NCI-H1092 (cell line): ENCODE data around the gene E2F2.
A peak's percentile ranks its signal among the peaks of the same experiment; 100 is the strongest.

ENCODE experiments used
- DNase-seq: peaks from one replicate; lab custom pipeline; 2025; lab: John Stamatoyannopoulos, UW

Gene E2F2

DNA sequence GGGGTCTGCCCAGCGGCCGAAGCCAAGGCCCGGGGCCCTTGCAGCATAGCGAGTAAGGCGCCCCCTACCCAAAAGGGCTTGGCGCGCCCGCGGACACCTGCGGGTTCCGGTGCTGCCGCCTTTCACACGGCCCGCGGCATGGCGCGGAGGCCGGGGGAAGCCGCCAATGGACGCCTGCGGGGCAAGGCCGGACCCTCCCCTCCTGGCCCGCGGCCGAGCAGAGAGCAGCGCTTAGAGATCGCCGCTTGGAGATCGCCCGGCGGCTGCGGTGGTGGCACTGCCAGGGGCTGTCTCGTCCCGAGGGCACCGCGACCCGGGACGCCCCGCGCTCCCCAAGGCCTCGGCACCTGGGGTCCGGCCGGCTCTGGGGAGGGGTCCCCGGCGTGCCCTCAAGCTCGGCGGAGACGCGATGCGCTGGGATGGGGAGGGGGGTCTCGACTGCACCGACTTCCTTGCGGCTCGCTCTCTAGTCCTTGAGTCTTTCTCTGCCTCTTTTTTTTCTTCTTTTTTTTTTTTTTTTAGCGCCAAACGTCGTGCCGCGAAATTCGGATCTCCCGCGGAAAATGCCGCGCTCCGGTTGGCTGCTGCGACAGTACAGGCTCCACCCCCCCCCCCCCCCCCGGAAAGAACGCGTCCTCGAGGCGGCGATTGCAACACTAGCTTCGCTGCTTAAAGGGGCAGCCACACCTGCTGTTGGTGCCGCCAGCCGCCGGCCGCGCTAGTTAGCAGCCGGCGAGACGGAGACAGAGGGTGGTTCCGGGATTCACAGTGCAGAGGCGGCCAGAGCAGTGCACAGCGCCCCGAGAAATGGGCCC, at the start of gene E2F2:
Gene E2F2, minus strand, starts transcription at position 487 of the 815 bp plus-strand sequence. Its CDS starts 440 bp downstream, at position 47.
- peak; percentile 94 for DNase-seq

GRCh38 chr1:23578997-23579363, 47.9 kb upstream of the E2F2 start:
- DNase-seq, result no peak

- DNase-seq, result no peak
Observed at GRCh38 chr1:23578311-23578996, 47.4 kb upstream of the E2F2 start.

- no peak for DNase-seq
Observed at GRCh38 chr1:23577056-23578004, 46.3 kb upstream of the E2F2 start.

DNA sequence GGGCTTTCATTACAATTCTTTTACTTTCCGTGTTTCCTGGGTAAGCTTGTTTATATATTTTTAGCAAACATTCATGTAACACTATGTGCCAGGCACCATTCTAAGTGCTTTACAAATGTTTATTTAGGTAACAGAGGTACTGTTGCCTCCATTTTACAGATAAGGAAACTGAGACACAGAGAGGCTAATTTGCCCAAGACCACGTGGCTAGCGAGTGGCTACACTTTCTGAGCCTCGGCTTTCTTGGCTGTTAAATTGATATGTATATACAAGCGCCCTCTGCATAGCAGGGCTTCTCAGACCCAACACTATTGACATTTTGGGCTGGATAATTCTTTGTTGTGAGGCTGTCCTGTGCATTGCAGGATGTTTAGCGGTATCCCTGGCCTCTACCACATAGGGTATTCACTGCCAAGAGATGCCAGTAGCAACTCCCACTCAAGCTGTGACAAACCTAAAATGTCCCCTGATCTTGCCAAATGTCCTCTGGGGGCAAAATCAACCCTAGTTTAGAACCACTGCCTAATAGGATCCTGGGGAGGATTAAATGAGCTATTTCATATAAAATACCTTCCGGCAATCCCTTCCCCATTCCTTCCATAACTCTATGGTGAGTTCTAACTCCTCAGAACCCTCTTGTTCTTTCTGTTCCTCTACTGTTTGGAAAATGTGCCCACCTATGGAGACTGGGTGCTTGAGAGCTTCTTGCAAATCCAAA, 45.5 kb upstream of the E2F2 start:
- no peak for DNase-seq

GRCh38 chr1:23575226-23575810, 44.3 kb upstream of the E2F2 start:
- no peak for DNase-seq

DNA sequence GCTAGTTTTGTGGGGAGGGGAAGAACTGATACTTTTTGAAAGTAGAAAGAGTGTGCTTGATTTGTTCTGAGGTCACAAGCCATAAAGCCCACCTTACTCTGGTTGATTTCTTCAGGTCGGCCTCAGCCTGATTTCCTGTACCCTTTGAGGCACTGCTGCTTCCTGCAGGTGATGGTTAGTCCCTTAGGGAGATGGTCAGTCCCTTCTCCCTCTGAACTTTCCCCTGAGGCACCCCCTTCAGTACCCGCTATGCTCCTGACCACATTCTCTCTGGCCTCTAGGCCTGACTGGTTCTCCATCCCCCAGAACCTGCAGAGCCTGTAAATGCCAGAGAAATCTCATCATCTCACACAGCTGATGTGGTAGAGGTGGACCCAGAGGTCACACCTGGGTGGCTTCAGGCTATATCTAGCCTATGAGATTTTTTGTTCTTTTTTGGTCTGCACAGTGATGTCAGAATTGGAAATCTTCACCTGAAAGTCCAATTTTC, 43.3 kb upstream of the E2F2 start:
- DNase-seq, result no peak

- DNase-seq, result no peak
Observed at GRCh38 chr1:23573574-23574182, 42.6 kb upstream of the E2F2 start.

GRCh38 chr1:23571465-23571864, 40.4 kb upstream of the E2F2 start:
- no peak for DNase-seq

DNA sequence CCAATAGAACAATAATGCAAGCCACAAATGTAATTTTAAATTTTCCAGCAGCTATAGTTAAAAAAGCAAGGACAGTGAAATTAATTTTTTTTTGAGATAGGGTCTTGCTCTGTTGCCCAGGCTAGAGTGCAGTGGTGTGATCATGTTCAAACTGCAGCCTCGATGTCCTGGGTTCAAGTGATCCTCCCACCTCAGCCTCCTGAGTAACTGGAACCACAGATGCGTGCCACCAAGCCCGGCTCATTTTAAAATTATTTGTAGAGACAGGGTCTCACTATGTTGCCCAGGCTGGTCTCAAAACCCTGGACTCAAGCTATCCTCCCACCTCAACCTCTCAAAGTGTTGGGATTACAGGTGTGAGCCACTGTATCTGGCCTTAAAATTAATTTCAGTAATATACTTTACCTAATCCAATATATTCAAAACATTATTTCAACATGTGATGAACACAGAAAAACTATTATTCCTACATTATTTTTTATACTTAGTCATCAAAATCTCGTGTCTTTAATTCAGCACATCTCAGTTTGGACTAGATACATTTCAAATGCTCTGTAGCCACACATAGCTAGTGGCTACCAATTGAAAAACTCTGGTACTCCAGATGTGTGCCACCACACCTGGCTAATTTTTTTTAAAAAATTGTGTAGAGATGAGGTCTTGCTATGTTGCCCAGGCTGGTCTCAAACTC, 39.1 kb upstream of the E2F2 start:
- no peak for DNase-seq

- DNase-seq, result no peak
Observed at GRCh38 chr1:23568608-23569383, 37.8 kb upstream of the E2F2 start.

DNA sequence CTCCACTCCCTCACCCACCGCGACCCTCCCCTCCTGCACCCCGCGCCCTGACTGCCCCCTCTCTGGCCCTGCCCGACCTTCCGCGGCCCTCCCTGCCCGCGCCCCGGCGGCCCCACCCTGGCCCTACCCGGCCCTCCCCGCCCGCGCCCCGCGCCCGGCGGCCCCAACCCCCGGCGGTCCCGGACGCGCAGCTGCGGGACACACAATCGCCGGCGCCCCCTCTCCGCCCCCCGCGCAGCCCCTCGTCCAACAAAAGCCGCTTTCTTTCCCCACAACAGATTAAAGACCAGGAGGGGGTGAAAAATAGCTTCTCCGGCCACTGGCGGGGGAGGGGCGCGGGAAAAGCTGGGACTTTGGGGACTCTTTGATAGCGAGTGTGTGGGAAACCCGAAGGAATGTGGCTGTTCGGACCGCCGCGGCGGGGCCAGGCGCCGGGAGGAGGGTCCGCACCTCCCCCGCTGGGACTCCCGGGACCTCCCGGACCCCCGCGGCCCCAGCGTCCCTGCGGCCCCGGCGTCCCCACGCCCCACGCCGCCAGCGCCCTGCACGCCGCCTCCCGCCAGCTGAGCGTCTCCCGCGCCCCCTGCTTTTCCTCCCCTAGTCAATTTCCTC, 37.1 kb upstream of the E2F2 start:
- no peak for DNase-seq

GRCh38 chr1:23567629-23567995, 36.6 kb upstream of the E2F2 start:
- no peak for DNase-seq

DNA sequence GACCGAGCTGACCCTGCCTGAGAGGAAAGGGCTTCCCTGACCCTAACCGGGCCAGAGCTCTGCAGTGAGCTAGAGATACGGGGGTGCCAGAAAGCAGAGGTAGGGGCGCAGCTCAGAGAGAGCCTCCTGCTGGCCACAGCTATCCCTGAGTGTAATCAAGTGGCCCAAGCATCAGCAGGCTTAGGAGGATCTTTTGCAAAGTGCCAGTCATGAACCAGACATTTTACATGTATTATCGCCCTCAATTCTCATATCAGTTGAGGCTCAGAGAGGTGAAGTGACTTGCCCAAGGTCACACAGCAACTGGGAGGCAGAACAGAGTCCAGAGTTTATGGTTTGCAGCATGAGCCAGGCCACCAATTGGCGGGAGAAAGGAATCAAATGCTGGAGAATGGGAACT, 35.3 kb upstream of the E2F2 start:
- DNase-seq, result no peak

- no peak for DNase-seq
Observed at GRCh38 chr1:23565776-23566175, 34.7 kb upstream of the E2F2 start.

- no peak for DNase-seq
Observed at GRCh38 chr1:23564529-23565122, 33.6 kb upstream of the E2F2 start.

- DNase-seq, result no peak
Observed at GRCh38 chr1:23563755-23564374, 32.8 kb upstream of the E2F2 start.

DNA sequence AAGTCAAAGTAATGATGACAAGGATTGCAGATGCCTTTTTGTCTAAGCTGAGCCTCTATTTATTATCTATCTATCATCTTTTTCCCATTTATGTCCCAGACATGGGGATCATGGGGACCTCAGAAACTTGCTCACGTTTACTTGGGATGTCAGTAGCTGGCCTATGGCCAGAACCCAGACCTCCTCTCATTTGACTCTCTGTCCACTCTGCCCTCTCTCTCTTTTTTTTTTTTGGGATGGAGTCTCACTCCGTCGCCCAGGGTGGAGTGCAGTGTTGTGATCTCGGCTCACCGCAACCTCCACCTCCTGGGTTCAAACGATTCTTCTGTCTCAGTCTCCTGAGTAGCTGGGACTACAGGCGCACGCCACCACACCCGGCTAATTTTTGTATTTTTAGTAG, 32.0 kb upstream of the E2F2 start:
- DNase-seq, result no peak
